GM19452 (cell line): Measurements from ENCODE around the gene KCNS3.

ENCODE experiments used
- ATAC-seq: cut with Tn5 transposase; IDR thresholded peaks from one replicate; pipeline ENCODE4 v1.9.1; 2021; ENCODE audit not compliant: unreplicated experiment

The KCNS3 gene

DNA sequence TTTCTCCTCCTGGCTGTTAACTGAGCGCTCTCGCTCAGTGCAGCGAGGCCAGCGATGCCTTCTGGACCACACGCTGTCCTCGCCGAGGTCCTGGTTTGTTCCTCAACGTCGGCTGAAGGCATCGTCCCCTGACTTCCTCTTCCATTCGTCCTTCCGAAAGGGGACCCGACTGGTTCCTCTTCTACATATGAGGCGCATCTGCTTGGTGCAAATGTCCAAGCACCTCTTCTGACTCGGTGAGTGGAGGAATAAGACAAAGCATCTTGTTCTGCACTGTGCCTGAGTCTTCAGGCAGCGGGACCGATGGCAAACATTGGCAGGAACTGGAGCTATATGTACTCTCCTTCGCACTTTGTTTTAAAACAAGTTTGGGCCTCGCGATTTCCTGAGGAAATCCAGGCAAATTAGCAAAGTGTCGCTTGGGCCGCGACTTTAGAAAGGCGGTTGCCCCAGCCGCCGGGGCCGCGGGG is 621 bp upstream of the KCNS3 start:
- ATAC-seq: peak; percentile 26

- ATAC-seq: no peak
Observed at GRCh38 chr2:17879137-17879912, 858 bp downstream of the KCNS3 start.

DNA sequence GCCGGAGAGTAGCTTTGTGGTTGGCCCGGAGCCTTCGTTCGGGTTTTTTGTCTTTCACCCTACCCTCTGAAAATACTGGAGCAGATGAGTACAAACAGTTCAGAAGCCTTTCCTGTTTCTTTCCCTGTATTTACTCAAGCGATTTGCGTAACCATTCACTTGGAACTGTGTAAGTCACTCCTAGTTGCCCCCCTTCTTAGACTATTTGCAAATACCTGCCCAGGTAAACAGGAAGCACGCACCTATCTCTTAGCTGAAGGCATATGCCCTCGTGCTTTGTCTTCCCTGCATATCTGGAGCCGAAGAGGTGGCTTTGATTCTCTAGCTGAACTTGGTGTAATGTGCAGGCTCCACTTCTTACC is 1.4 kb downstream of the KCNS3 start:
- ATAC-seq: no peak

DNA sequence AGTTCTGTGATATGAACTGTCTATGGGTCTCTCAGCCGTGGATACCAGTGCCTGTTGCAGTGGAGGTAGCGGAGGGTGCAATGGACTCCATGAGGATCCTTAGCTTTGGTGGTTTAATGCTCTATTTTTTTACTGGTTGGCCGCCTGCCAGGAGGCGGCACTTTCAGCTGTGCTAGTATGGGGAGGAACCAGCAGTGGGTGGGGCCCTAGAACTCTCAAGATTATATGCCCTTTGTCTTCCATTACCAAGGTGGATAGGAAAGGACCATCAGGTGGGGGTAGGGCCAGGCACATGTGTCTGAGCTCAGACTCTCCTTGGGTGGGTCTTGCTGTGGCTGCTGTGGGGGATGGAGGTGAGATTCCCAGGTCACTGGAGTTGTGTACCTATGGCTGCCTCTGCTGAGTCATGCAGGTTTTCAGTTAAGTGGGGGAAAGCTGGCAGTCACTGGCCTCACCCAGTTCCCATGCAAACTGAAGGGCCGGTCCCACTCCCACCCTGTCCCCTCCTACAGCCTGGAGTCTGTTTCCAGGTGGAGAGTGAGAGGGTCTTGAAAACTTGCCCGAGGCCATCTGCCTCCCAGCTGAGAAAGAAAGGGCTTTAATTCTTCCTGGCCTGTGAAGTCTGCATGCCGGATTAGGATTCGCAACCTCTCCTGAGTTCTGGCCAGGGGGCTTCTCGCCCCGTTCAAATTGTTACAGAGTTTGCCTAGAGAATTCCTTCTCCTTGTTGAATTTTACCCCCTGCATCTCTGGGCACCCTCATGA is 14.5 kb downstream of the KCNS3 start:
- ATAC-seq: no peak

- ATAC-seq: no peak
Observed at GRCh38 chr2:17894005-17894404, 15.5 kb downstream of the KCNS3 start.

DNA sequence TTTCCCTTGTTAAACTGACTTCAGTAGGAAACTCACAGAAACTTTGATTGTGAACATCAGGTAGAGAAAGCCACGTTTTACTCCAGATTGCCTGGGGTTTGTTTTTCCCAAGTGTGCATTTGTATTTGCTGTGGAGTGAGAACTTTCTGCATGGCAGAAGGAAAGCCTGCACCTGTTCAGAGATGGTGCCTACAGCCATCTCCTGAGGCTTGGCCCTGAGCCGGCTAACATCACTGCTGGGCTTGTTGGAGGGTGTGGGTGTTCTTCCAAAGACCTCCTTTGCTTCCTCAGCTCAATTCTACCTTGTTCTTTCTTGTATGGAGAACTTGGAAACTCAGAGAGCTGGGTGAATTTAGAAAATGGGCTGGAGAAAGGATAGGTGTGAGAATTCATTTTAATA is 16.1 kb downstream of the KCNS3 start:
- ATAC-seq: no peak

DNA sequence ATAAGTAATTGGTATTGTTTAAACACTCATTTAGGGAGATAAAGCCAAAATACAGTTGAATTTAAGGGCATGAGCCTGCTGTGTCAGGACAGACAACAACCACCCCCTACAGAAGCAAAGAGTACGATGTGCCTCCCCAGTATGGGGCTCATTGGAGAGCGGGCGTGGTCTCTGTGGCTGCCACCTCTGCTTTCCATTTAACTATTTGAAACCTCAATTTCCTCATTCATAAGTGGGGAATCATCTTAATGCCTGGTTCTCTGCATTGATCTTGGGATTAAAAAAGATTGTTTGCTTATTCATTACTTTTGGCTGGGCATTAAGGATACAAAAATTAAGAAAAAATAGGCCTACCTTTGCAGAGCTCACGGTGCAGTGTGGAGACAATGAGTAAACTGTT is 21.4 kb downstream of the KCNS3 start:
- ATAC-seq: no peak

DNA sequence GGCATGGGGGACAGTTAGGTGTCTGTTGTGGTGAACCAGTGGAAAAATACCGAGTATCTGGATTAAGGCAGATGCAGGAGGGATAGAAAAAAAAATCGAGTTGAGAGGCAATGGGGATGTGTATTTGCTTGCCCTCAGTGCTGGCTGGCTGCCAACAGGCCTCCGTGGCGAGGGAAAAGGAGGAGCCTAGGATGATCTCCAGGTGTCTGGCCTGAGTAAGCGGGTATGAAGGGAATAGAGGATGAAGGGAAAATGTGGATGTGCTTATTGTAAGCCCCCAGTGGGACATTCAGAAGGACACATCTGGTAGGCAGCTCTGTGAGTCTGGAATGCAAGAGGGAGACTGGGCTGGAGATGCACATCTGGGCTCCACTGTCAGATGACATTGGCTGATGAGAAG is 22.8 kb downstream of the KCNS3 start:
- ATAC-seq: no peak

DNA sequence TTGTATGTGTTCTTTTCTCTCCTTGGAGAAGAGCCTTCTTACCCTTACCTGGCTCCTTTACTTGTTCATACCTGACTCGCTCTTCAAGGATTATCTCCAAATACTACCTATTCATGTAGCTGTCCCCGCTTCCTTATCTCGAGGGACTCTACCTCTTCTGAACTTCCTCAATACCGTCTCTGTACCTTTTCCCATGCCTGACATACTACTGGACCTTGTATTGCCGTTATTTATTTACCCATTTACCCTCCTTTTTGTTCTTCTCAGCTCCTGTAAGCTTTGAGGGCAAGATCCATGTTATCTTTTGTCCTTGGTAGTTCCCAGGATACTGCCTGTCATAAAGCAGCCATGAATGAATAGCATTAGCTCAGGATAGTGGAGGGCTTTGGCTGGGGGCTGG is 32.5 kb downstream of the KCNS3 start:
- no peak for ATAC-seq

GRCh38 chr2:17911491-17912260 is 33.2 kb downstream of the KCNS3 start:
- ATAC-seq: peak; percentile 21

DNA sequence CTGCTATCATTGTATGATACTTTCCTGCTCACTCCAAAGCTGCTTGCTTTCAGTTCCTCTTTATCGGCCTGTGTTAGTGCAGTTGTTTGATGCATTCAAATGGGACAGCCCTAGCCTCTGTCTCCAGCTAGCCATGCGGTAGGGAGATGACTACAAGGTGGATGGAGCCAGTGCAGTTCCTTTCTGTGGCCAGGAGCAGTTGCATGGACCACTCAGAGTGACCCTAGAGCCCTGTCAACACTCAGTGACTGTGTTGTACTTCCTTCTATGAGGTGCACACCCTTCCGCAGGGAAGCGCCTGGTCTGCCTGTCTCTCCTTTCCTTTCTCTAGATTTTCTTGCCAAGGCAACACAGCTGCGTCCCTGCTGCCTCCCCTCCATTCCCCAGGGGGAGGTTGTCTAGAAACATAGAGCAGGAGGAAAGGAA is 33.8 kb downstream of the KCNS3 start:
- peak; percentile 98 for ATAC-seq

DNA sequence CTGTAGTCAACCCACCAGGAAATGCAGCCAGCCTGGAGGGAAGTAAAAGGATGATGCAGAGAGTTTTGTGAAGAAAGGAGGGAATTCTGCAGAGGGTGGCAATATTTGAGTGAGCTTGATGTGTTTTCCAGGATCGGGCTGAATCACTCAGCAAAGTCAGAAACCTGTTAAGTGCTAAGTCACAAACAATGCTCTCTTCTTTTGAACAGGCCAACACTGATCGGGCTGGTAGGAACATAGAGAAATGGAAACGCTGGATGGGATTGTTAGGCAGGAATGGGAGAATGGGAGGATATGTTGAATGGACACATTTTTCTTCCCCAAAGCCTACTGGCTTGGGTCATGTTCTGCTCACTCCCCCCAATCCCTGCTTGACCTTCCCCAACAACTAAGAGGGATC is 36.6 kb downstream of the KCNS3 start:
- ATAC-seq: no peak

DNA sequence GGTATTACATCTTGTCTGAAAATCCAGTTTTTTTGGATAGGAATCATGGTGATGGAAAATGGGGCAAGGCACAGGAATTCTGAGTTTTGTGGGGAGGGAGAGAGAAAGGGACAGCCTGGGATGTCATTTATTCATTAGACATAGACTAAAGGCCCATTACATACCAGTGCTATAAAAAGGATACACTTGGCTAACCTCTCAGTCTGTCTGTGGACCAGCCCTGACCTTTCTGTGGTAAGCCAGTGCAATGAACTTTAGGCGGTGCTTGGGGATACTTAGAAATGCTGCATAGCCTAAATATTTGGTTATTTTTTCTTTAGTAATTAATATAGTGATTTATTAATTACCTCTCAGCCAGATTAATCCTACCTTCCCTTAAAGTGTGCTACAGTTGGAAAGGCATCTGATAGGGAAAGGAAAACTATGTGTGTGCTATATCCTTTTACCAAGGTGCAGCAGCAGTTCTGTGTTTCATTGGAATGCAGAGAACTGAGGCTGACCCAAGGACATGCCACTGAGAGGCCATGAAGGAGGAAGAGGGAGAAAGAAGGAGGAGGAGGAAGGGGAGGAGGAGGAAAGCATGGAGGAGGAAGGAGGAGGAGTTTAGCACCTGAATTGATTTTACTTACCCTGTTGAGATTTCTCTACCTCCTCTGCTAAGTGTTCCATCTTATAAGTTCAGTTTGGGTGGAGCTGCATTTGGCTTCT is 37.5 kb downstream of the KCNS3 start:
- ATAC-seq: no peak

DNA sequence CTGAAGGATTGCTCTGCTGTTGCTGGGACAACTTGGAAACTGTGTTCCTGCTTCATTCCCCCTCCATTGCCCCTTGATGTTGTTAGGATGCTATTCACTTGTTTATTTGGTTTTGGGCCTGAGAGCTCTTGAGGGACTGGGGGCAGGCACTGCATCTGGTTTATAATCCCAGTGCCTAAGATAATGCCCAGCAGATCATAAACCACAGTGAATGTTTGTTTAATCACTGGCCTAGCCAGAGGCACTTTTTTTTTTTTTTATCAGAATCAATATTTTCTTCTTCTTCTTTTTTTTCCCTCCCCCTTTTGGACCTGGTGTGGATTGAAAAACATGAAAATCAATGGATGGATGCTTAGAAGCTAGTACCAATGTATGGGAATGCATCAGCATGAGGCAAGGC is 38.1 kb downstream of the KCNS3 start:
- ATAC-seq: no peak

DNA sequence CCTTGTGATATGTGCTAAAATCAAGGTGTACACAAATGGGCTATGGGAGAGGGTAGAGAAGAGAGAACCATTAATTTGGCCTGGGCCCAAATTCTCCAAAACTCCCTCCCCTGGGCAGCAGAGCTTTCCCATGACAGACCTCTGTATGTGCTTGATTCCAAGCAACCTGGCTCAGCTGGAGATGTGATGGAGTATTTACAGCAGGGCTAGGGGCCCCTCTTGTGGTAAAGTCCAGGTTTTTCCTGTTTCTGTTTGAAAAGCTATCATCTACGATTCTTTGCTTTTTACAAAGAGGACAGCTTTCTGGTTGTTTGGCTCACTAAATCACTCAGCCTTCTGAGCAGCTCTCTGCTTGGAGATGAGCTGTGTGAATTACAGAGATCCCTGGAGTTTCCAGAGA is 40.3 kb downstream of the KCNS3 start:
- ATAC-seq: no peak

DNA sequence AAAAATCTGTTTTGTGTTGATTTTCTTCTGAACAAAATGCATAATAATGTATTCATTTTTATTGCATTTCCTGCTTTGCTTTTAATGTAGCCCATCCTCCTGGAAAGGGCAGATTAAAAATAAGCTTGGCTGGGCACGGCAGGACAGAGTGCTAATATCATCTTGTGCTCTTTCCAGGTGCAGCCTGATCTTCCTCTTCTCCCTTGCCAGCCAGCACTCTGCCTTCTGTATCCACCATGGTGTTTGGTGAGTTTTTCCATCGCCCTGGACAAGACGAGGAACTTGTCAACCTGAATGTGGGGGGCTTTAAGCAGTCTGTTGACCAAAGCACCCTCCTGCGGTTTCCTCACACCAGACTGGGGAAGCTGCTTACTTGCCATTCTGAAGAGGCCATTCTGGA is 52.3 kb downstream of the KCNS3 start:
- ATAC-seq: no peak

GRCh38 chr2:17933256-17933655 is 54.8 kb downstream of the KCNS3 start:
- no peak for ATAC-seq

DNA sequence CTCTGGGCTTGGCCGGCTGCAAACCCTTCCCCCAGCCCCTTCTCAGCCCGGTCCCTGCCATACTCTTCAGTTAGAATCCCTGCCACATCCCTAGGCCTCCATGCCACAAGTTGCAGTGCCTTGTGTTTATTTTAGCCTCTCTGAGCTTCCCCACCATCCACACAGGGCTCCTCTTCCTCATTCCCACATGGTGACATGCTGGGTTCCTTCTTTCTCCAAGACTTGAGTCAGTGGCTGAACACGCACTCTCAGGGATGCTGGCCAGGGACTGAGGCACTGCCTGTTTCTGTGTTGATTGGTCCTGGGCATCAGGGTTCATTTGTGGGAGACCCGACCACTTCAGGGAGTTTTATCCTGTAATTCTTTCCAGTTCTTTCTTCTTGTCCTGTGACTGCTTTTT is 56.3 kb downstream of the KCNS3 start:
- ATAC-seq: no peak

- ATAC-seq: no peak
Observed at GRCh38 chr2:17935242-17935885, 56.9 kb downstream of the KCNS3 start.

DNA sequence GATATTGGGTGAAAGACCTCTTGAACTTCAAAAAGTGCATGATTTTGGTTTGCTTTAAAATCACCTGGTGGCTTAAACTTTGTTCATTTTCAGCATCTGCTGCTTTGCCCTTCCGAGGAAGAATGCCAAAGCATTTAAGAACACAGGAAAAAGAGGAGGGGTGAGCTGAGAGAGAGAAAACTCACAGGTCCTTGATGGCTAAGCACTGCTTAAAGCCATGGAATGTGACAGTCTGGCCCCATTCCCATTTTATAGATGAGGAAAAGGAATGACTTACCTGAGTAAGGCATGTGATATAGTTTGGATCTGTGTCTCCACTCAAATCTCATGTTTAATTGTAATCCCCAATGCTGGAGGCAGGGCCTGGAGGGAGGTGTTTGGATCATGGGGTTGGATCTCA is 58.1 kb downstream of the KCNS3 start:
- no peak for ATAC-seq
